AG04449 (cell line): ENCODE measurements around the gene MOB2.

ENCODE experiments used
- CTCF ChIA-PET: fragments of 350-600 bp; formaldehyde crosslinking; extraction: SDS; loops from one replicate; lab custom pipeline; 2021; ENCODE audit warnings: antibody characterized with exemption; lab: Yijun Ruan, JAX
- POLR2A ChIA-PET: fragments of 400-600, 350-600 bp; formaldehyde crosslinking; extraction: SDS; loops from one replicate; lab custom pipeline; 2020; ENCODE audit warnings: antibody characterized with exemption, inconsistent platforms; lab: Yijun Ruan, JAX
- DNase-seq: peaks from one replicate; pipeline ENCODE4 v3.0.0-alpha.2; 2010; ENCODE audit warnings: low read depth, low spot score
- H3K4me3 ChIP-seq: 2 replicates; pipeline ENCODE4 v1.5.1; 2011; ENCODE audit warnings: low read depth, mild to moderate bottlenecking, control low read depth, low read length
- TF ChIP-seq, protein P1 (sequence below): IDR thresholded peaks from one replicate; pipeline ENCODE4 v1.5.1; 2011; ENCODE audit warnings: mild to moderate bottlenecking, moderate library complexity, low read length, control low read depth, inconsistent platforms; ENCODE audit not compliant: insufficient read depth; ENCODE audit errors: missing control alignments

Gene MOB2

GRCh38 chr11:1473786-1474185, 12.8 kb downstream of the MOB2 start:
- DNase-seq, result no peak
- H3K4me3 ChIP-seq, result no peak overlapping the region
- POLR2A ChIA-PET, result no interaction called here
- TF ChIP-seq, protein P1, sequence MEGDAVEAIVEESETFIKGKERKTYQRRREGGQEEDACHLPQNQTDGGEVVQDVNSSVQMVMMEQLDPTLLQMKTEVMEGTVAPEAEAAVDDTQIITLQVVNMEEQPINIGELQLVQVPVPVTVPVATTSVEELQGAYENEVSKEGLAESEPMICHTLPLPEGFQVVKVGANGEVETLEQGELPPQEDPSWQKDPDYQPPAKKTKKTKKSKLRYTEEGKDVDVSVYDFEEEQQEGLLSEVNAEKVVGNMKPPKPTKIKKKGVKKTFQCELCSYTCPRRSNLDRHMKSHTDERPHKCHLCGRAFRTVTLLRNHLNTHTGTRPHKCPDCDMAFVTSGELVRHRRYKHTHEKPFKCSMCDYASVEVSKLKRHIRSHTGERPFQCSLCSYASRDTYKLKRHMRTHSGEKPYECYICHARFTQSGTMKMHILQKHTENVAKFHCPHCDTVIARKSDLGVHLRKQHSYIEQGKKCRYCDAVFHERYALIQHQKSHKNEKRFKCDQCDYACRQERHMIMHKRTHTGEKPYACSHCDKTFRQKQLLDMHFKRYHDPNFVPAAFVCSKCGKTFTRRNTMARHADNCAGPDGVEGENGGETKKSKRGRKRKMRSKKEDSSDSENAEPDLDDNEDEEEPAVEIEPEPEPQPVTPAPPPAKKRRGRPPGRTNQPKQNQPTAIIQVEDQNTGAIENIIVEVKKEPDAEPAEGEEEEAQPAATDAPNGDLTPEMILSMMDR, result no peak
- CTCF ChIA-PET, result interaction anchor here (1.0 kb wide), 1 partner anchor 32 kb away, joined by 3 read pairs; no protein-coding TSS in a partner anchor

DNA sequence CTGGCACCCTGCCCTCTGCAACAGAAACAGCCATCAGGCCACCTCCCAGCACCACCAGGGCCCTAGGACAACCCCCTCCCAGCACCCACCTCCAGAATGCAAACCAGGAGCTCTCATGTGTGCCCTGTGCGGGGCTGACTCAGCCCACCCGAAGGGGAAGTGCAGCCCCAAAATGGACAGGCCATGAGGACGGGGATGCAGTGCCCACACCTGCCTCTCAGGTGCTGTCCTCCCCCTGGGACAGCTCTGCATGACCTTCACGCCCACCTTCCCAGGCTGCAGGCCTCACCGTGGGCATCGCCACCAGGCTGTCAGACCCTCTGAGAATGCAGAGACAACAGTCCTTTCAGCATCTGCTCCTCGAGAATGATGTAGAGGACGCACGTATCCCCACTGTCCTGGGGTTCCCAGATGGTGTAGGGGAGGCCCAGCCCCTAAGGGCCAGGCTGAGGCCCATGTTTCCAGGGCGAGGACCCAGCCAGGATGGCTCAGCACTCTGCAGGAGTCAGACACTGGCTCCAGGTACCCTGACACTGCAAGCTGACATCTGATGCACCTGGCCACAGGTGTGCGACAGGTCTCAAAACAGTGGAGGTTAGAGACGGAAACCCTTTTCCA, 13.5 kb downstream of the MOB2 start:
- no peak for DNase-seq
- H3K4me3 ChIP-seq, result no peak overlapping the region
- POLR2A ChIA-PET, result no interaction called here
- TF ChIP-seq, protein P1, result no peak
- CTCF ChIA-PET, result no interaction called here

GRCh38 chr11:1472180-1473005, 14.2 kb downstream of the MOB2 start:
- CTCF ChIA-PET, result no interaction called here
- POLR2A ChIA-PET, result no interaction called here
- DNase-seq, result no peak
- H3K4me3 ChIP-seq, result no peak overlapping the region
- TF ChIP-seq, protein P1, result no peak

GRCh38 chr11:1471736-1472135, 14.8 kb downstream of the MOB2 start:
- TF ChIP-seq, protein P1, result no peak
- no peak for DNase-seq
- ChIA-PET POLR2A (no interaction called here), CTCF (interaction anchor here (1.7 kb wide), 1 partner anchor 17 kb away, joined by 4 read pairs; no protein-coding TSS in a partner anchor)
- no peak overlapping the region for H3K4me3 ChIP-seq

DNA sequence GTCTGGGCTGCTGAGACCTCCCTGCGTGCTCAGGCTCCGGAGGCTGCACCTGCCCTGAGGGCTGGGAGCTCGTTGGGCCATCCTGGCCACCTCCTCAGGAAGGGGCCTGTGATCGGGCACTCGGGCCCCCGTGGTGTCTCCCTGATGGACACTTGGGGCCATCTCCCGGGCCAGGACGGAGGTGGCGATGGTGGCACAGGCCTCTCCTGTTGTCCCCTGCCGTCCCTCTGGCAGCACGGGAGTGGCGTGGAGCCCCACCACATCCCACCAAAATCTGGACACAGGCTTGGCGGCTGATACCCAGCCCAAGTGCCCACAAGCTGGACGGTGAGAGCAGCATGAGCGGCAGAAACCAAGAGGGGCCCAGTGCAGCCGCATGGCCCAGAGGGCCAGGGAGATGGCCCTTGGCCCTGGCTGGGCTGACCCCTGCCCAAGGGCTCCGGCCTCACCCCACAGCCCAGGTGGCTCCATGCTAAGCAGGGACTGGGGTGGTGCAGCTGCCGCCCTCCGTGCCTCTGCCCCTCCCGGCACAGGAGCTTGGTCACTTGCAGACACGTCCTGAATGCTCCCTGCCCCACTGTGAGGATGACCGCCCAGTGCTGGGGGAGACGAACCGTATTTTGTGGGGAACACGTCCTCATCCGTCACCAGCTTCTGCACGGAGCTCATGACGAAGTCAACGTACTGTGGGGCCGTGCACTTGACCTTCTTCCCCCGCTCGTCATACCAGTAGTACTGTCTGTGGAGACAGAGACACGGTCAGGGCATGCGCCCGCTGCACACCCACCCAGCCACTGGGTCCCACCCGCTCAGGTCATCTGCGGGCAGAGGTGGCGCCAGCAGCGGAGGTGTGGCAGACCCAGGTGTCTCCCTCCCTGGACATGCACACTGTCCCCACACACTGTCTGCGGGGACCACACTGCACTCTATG, 15.6 kb downstream of the MOB2 start:
- CTCF ChIA-PET, result interaction anchor here (1.7 kb wide), 1 partner anchor 18 kb away, joined by 4 read pairs; no protein-coding TSS in a partner anchor
- POLR2A ChIA-PET, result no interaction called here
- TF ChIP-seq, protein P1, result no peak
- DNase-seq, result no peak
- H3K4me3 ChIP-seq, result no peak overlapping the region
